ENCODE results near the gene LENG8.

Gene LENG8

GRCh38 chr19:54477650-54478049, 28.7 kb downstream of the LENG8 start:
- no peaks in the 10 kb centered on the region for H3K4me1 ChIP-seq (ENCODE audit: insufficient read depth, low read length, severe bottlenecking)
- H3K27ac ChIP-seq (ENCODE audit: low read depth, low read length, poor library complexity, severe bottlenecking): no peak overlapping the region
- H3K9ac ChIP-seq (ENCODE audit: low read length): no peak overlapping the region
- TF ChIP-seq CTCF (IDR thresholded peaks at IDR 0.05; ENCODE audit: low read length) (no peak), EZH2 (IDR thresholded peaks at IDR 0.05; ENCODE audit: borderline replicate concordance, low read length) (no peak)
- H4K20me1 ChIP-seq (ENCODE audit: insufficient read depth, low read length): no peaks in the 10 kb centered on the region
- H3K9me3 ChIP-seq (ENCODE audit: low read length): no peaks in the 10 kb centered on the region
- no peak overlapping the region for H3K4me2 ChIP-seq (ENCODE audit: low read length)
- H3K36me3 ChIP-seq (ENCODE audit: insufficient read depth, low read length): no peaks in the 10 kb centered on the region
- H3F3A ChIP-seq (ENCODE audit: insufficient read depth, low read length): no peaks in the 10 kb centered on the region; the same call in 1 of the 2 replicates
- no peaks in the 10 kb centered on the region for H3K79me2 ChIP-seq (ENCODE audit: insufficient read depth, low read length)
- no peaks in the 10 kb centered on the region; the same call in 1 of the 2 replicates for H3K27me3 ChIP-seq (ENCODE audit: insufficient read depth, low read length)
- no peak overlapping the region for H2AFZ ChIP-seq (ENCODE audit: low read length)
- no peak overlapping the region for H3K4me3 ChIP-seq (ENCODE audit: low read depth, low read length, poor library complexity, severe bottlenecking)
- H3K9me2 ChIP-seq (ENCODE audit: low read depth, low read length): no peaks in the 10 kb centered on the region

DNA sequence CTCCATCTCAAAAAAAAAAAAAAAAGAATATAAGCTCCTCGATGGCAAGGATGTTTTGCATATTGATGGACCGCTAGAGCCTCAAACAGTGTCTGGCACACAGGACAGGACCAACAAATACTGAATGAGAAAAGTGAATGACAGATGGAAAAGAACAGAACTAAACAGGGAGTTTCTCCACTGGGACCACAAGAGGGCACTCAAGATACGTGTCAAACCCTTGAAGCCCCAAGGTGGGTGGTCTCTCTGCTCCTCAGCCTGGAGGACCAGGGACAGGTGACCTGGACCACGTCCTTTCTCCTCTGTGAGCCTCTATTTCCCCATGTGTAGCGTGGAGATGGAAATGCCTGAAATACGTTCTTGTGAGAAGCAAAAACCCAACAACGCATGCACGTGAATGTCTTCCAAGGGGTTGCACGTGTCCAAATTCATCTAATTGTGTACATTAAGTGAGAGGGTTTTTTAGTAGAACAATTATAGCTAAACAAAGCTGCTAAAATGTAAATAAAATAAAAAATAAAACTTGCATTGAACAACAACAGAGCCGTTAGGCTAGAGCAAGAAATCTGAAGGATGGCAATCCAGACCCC, 29.8 kb downstream of the LENG8 start:
- H3K4me2 ChIP-seq (ENCODE audit: low read length): no peak overlapping the region
- H3F3A ChIP-seq (ENCODE audit: insufficient read depth, low read length): no peaks in the 10 kb centered on the region; the same call in 1 of the 2 replicates
- TF ChIP-seq CTCF (IDR thresholded peaks at IDR 0.05; ENCODE audit: low read length) (peak; percentile 65), EZH2 (IDR thresholded peaks at IDR 0.05; ENCODE audit: borderline replicate concordance, low read length) (no peak)

DNA sequence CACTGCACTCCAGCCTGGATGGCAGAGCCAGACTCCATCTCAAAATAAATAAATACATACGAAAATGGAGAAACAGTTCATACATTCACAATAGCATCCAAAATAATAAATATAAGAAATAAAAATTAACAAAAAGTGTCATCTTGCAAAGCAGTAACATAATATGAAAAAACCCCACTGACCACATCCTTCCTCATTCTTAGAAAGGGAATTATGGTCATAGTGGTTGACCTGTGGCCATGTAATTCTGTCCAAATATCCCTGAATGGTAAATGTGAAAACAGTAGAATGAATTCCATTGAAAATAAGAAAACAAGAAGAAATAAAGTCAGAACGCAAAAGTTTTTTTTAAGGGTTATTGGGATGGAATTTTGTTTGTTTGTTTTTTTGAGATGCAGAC, 31.1 kb downstream of the LENG8 start:
- no peak overlapping the region for H3K4me3 ChIP-seq (ENCODE audit: low read depth, low read length, poor library complexity, severe bottlenecking)

More for the DNA sequence above, 29.8 kb downstream of the LENG8 start:
- H3K4me1 ChIP-seq (ENCODE audit: insufficient read depth, low read length, severe bottlenecking): no peaks in the 10 kb centered on the region
- H3K9ac ChIP-seq (ENCODE audit: low read length): no peak overlapping the region
- H2AFZ ChIP-seq (ENCODE audit: low read length): no peak overlapping the region
- no peaks in the 10 kb centered on the region; the same call in 1 of the 2 replicates for H3K27me3 ChIP-seq (ENCODE audit: insufficient read depth, low read length)
- H3K79me2 ChIP-seq (ENCODE audit: insufficient read depth, low read length): no peaks in the 10 kb centered on the region
- H3K36me3 ChIP-seq (ENCODE audit: insufficient read depth, low read length): no peaks in the 10 kb centered on the region
- H3K9me2 ChIP-seq (ENCODE audit: low read depth, low read length): no peaks in the 10 kb centered on the region
- H4K20me1 ChIP-seq (ENCODE audit: insufficient read depth, low read length): no peaks in the 10 kb centered on the region
- H3K4me3 ChIP-seq (ENCODE audit: low read depth, low read length, poor library complexity, severe bottlenecking): no peak overlapping the region
- H3K27ac ChIP-seq (ENCODE audit: low read depth, low read length, poor library complexity, severe bottlenecking): no peak overlapping the region
- no peaks in the 10 kb centered on the region for H3K9me3 ChIP-seq (ENCODE audit: low read length)

More for the DNA sequence above, 31.1 kb downstream of the LENG8 start:
- Histone ChIP-seq H3K36me3 (ENCODE audit: insufficient read depth, low read length) (no peaks in the 10 kb centered on the region), H3K79me2 (ENCODE audit: insufficient read depth, low read length) (no peaks in the 10 kb centered on the region), H3K9ac (ENCODE audit: low read length) (no peak overlapping the region), H3K4me2 (ENCODE audit: low read length) (no peak overlapping the region), H3F3A (ENCODE audit: insufficient read depth, low read length) (no peaks in the 10 kb centered on the region; the same call in 1 of the 2 replicates), H3K9me2 (ENCODE audit: low read depth, low read length) (no peaks in the 10 kb centered on the region), H4K20me1 (ENCODE audit: insufficient read depth, low read length) (no peaks in the 10 kb centered on the region), H3K27me3 (ENCODE audit: insufficient read depth, low read length) (no peaks in the 10 kb centered on the region; the same call in 1 of the 2 replicates), H3K4me1 (ENCODE audit: insufficient read depth, low read length, severe bottlenecking) (no peaks in the 10 kb centered on the region), H3K27ac (ENCODE audit: low read depth, low read length, poor library complexity, severe bottlenecking) (no peak overlapping the region), H3K9me3 (ENCODE audit: low read length) (no peaks in the 10 kb centered on the region), H2AFZ (ENCODE audit: low read length) (no peak overlapping the region)
- TF ChIP-seq EZH2 (IDR thresholded peaks at IDR 0.05; ENCODE audit: borderline replicate concordance, low read length) (no peak), CTCF (IDR thresholded peaks at IDR 0.05; ENCODE audit: low read length) (no peak)
